A673 (cell line): Measurements from ENCODE around the gene RGR. TPM values are rescaled to one million over a fixed set of nuclear protein-coding genes. Genes with fewer than 3 reads are reported as not detected.
A peak's percentile ranks its signal among the peaks of the same experiment; 100 is the strongest.

Source experiments
- BruUV-seq: library from RNA; stranded (reverse); fragments of 400-500 nt; replicated peaks from 2 replicates; lab custom pipeline; 2021; lab: Mats Ljungman, UMichigan
- CTCF ChIA-PET: fragments of 300-600 bp; sonication (Branson Sonifier 250); formaldehyde crosslinking; loops from one replicate; lab custom pipeline; 2022; ENCODE audit warnings: antibody characterized with exemption; lab: Charles Lee
- POLR2A ChIA-PET: fragments of 300-600 bp; sonication (Branson Sonifier 250); formaldehyde crosslinking; loops from one replicate; lab custom pipeline; 2022; ENCODE audit warnings: antibody characterized with exemption; ENCODE audit not compliant: low non-redundant PET; lab: Charles Lee
- DNase-seq: peaks from one replicate; pipeline ENCODE4 v3.0.0-alpha.2; 2015; ENCODE audit warnings: low spot score
- H3K27ac ChIP-seq: fragments of 200-600 bp; sonication (generic); 2 replicates; pipeline ENCODE4 v1.5.1; 2016; ENCODE audit warnings: mixed run types, low read depth, mild to moderate bottlenecking, mixed read lengths, antibody characterized with exemption, low read length; ENCODE audit not compliant: poor library complexity, severe bottlenecking
- H3K27me3 ChIP-seq: fragments of 200-600 bp; sonication (generic); replicated peaks from 2 replicates; pipeline ENCODE4 v1.6.1; 2017; ENCODE audit warnings: mixed run types, low read depth, mild to moderate bottlenecking, mixed read lengths, antibody characterized with exemption, low read length; ENCODE audit not compliant: insufficient read depth, poor library complexity
- H3K36me3 ChIP-seq: fragments of 200-600 bp; sonication (generic); 2 replicates; pipeline ENCODE4 v1.6.1; 2016; ENCODE audit warnings: mixed run types, mild to moderate bottlenecking, mixed read lengths, antibody characterized with exemption, low read length; ENCODE audit not compliant: insufficient read depth, poor library complexity, severe bottlenecking
- H3K4me1 ChIP-seq: fragments of 200-600 bp; sonication (generic); 2 replicates; pipeline ENCODE4 v1.6.1; 2017; ENCODE audit warnings: mixed run types, mild to moderate bottlenecking, mixed read lengths, antibody characterized with exemption, low read length; ENCODE audit not compliant: insufficient read depth, poor library complexity, severe bottlenecking
- H3K4me3 ChIP-seq: fragments of 200-600 bp; sonication (generic); 2 replicates; pipeline ENCODE4 v1.5.1; 2016; ENCODE audit warnings: low read depth, mixed run types, mild to moderate bottlenecking, mixed read lengths, low read length; ENCODE audit not compliant: poor library complexity, severe bottlenecking
- H3K9me3 ChIP-seq: fragments of 200-600 bp; sonication (generic); 2 replicates; pipeline ENCODE4 v1.6.1; 2016; ENCODE audit warnings: mixed run types, low read depth, mild to moderate bottlenecking, mixed read lengths, antibody characterized with exemption, low read length; ENCODE audit not compliant: poor library complexity, severe bottlenecking
- CTCF ChIP-seq: fragments of 300-800, 200-600 bp; sonication (generic); conservative IDR thresholded peaks from 2 replicates; pipeline ENCODE4 v1.5.1; 2017; ENCODE audit warnings: low read depth, mild to moderate bottlenecking, antibody characterized with exemption, low read length, moderate library complexity, mixed read lengths
- EZH2 ChIP-seq: fragments of 200-600 bp; sonication (generic); IDR thresholded peaks from 2 replicates; pipeline ENCODE4 v1.6.1; 2017; ENCODE audit warnings: borderline replicate concordance, low read depth, mild to moderate bottlenecking, mixed read lengths, antibody characterized with exemption, low read length; ENCODE audit not compliant: poor library complexity, severe bottlenecking
- intact Hi-C: fragments of 100-400 bp; cut with micrococcal nuclease; formaldehyde crosslinking; loops from one replicate; pipeline ENCODE4 v1.10.0; 2022; ENCODE audit not compliant: unreplicated experiment
- total RNA-seq: library from RNA; stranded (reverse); gene quantifications from 2 replicates; pipeline ENCODE4 v1.2.3, GENCODE V29; 2021

Gene RGR
- total RNA-seq, 1 experiment from 2014 or later, result not detected

- no peak for TF ChIP-seq EZH2
- TF ChIP-seq CTCF, result no peak
- CTCF ChIA-PET, result no interaction called here
- no TSS peak for BruUV-seq
- no peaks in the 10 kb centered on the region for H3K4me1 ChIP-seq
- DNase-seq, result no peak
- no peak overlapping the region for H3K4me3 ChIP-seq
- peaks cover 3% of the 10 kb centered on the region for H3K27me3 ChIP-seq
- no peaks in the 10 kb centered on the region for H3K36me3 ChIP-seq
- H3K27ac ChIP-seq, result no peak overlapping the region
- H3K9me3 ChIP-seq, result no peaks in the 10 kb centered on the region
- intact Hi-C loops, result no loop called here
- POLR2A ChIA-PET, result no interaction called here
Measured at GRCh38 chr10:84221916-84222315, 22.9 kb upstream of the RGR start.

DNA sequence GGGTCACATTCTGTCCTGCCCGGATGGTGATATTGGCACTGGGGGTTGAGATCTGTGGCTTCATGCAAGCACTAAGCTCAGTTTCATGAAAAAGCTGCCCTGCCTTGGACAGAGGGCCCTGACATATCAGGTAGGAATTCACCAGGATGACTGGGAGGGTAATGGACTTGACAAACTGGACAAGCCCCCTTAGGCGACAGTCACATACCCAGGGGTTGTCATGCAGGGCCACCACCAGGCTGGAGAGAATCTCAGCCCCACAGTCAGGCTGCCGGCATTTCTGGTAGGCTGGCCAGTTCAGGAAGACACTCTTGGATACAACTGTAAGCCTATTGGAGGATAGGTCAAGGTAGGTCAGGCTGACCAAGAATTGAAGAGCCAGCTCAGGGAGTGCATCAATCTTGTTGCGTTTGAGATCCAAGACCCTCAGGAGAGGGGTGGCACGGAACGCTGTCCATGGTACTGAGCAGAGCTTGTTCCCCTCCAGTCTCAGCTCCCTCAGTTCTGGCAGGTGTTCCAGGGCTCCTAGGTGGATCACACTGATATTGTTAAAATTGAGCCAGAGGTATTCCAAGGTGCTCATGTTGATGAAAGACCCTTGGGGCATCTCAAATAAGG, 20.3 kb upstream of the RGR start:
- ChIA-PET POLR2A (no interaction called here), CTCF (no interaction called here)
- peak; percentile 21 for DNase-seq
- Histone ChIP-seq H3K27ac (no peak overlapping the region), H3K27me3 (peaks cover 6% of the 10 kb centered on the region), H3K36me3 (no peaks in the 10 kb centered on the region), H3K9me3 (no peaks in the 10 kb centered on the region), H3K4me3 (no peak overlapping the region), H3K4me1 (no peaks in the 10 kb centered on the region)
- BruUV-seq, result no TSS peak
- no peak for TF ChIP-seq CTCF
- no peak for TF ChIP-seq EZH2
- intact Hi-C loops, result no loop called here

DNA sequence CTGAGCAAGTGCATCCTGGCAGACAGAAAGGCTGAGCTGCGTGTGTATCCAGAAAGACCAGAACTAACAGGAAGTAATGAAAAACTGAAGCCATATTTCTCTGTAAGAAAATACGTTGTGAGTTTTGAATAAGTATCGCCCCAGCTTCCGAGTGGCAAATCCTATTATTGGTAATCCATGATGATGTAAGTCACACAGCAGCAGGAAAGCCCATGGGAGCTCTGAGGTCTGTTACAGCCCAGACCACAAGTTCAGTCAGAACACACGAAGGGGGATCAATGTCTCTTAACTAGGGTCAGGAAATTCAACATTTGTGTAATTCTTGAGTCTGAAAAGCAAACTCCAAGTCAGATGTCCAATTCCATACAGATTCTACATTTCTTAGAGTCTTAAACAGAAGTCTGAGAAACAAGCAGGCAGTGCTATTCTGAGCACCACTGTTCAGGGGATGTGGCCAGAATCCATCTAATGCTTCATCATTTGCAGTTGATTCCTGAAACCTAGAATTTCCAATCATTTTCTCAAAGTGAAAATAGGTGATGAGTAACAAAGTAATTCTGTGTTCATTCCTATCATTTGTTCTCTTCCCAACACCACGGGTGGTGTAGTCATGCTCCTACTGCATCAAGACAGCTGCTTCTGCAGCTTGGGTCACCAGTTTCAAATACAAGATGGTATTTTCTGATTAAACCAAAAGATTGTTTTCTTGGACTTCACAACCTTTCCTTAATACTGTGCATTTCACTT, 19.3 kb upstream of the RGR start, which contains the start of gene LRIT2:
Gene LRIT2, minus strand, starts transcription at position 118 of the 747 bp plus-strand sequence. Its CDS starts 24 bp downstream, at position 94.
- H3K27ac ChIP-seq, result no peak within 1 kb of the TSS
- H3K4me3 ChIP-seq, result no peak within 1 kb of the TSS
- BruUV-seq, result no TSS peak
- TF ChIP-seq CTCF (no peak), EZH2 (no peak)
- no peaks in the 10 kb centered on the region for H3K36me3 ChIP-seq
- no peak for DNase-seq
- intact Hi-C loops, result no loop called here
- ChIA-PET POLR2A (no interaction called here), CTCF (no interaction called here)
- no peaks in the 10 kb centered on the region for H3K9me3 ChIP-seq
- H3K4me1 ChIP-seq, result no peaks in the 10 kb centered on the region
- peaks cover 6% of the 10 kb centered on the region for H3K27me3 ChIP-seq
